Superior temporal gyrus (tissue), 1 donor: ENCODE data around the gene ZDHHC6.
A peak's percentile ranks its signal among the peaks of the same experiment; 100 is the strongest.
"Not testable (repeated sequence)": the region's sequence is repeated elsewhere in the genome, so short reads cannot be mapped to it uniquely, and the experiment has no call there.

Source experiments
- DNase-seq: peaks from one replicate; pipeline ENCODE4 v3.0.0-alpha.2; 2016; ENCODE audit errors: extremely low spot score

ZDHHC6 gene

GRCh38 chr10:112446855-112447619 is at the start of gene ZDHHC6, which contains the start of gene VTI1A:
ZDHHC6 (minus strand) TSS chr10:112446914; CDS start chr10:112445436, 1,478 bp downstream.
VTI1A (plus strand) TSS chr10:112447215; CDS start chr10:112447374, 159 bp downstream.
- peak; percentile 92 for DNase-seq

GRCh38 chr10:112492736-112493135 is 46.0 kb upstream of the ZDHHC6 start:
- DNase-seq: no peak

GRCh38 chr10:112491144-112491543 is 44.4 kb upstream of the ZDHHC6 start:
- DNase-seq: no peak

GRCh38 chr10:112490545-112490944 is 43.8 kb upstream of the ZDHHC6 start:
- DNase-seq: no peak

- no peak for DNase-seq
Observed at GRCh38 chr10:112487964-112488363, 41.2 kb upstream of the ZDHHC6 start.

GRCh38 chr10:112484399-112484798 is 37.7 kb upstream of the ZDHHC6 start:
- no peak for DNase-seq

GRCh38 chr10:112481602-112482001 is 34.9 kb upstream of the ZDHHC6 start:
- no peak for DNase-seq

GRCh38 chr10:112475575-112476218 is 29.0 kb upstream of the ZDHHC6 start:
- peak; percentile 71 for DNase-seq

GRCh38 chr10:112471878-112472487 is 25.3 kb upstream of the ZDHHC6 start:
- DNase-seq: peak; percentile 82

- no peak for DNase-seq
Observed at GRCh38 chr10:112467541-112468075, 20.9 kb upstream of the ZDHHC6 start.

- DNase-seq: no peak
Observed at GRCh38 chr10:112466802-112467201, 20.1 kb upstream of the ZDHHC6 start.

GRCh38 chr10:112465299-112465883 is 18.7 kb upstream of the ZDHHC6 start:
- no peak for DNase-seq

GRCh38 chr10:112464074-112464473 is 17.4 kb upstream of the ZDHHC6 start:
- DNase-seq: not testable (repeated sequence)

GRCh38 chr10:112461029-112461887 is 14.5 kb upstream of the ZDHHC6 start:
- no peak for DNase-seq

- no peak for DNase-seq
Observed at GRCh38 chr10:112460366-112460765, 13.7 kb upstream of the ZDHHC6 start.

GRCh38 chr10:112456533-112456932 is 9.8 kb upstream of the ZDHHC6 start:
- DNase-seq: no peak

- DNase-seq: no peak
Observed at GRCh38 chr10:112454910-112455779, 8.4 kb upstream of the ZDHHC6 start.

GRCh38 chr10:112448888-112449287 is 2.2 kb upstream of the ZDHHC6 start:
- DNase-seq: no peak

GRCh38 chr10:112447620-112447928 is 860 bp upstream of the ZDHHC6 start:
- no peak for DNase-seq
